Caco-2 (cell line): Measurements from ENCODE around the gene NRXN2. TPM values are rescaled to one million over a fixed set of nuclear protein-coding genes. Genes with fewer than 3 reads are reported as not detected.

Experiments
- BruUV-seq: library from RNA; stranded (reverse); fragments of 400-500 nt; replicated peaks from 2 replicates; lab custom pipeline; 2021; lab: Mats Ljungman, UMichigan
- CTCF ChIA-PET: fragments of 300-600 bp; sonication (Branson Sonifier 250); formaldehyde crosslinking; loops from one replicate; lab custom pipeline; 2022; ENCODE audit warnings: antibody characterized with exemption; lab: Charles Lee
- POLR2A ChIA-PET: fragments of 300-600 bp; sonication (Branson Sonifier 250); formaldehyde crosslinking; loops from one replicate; lab custom pipeline; 2022; ENCODE audit warnings: antibody characterized with exemption; lab: Charles Lee
- DNase-seq, 2 experiments: peaks; one replicate each; pipeline versions ENCODE4 v3.0.0 to v3.0.0-alpha.2; 2020 to 2022
- H3K27me3 ChIP-seq: replicated peaks from 2 replicates; pipeline ENCODE4 v1.6.0; 2011; ENCODE audit warnings: low read length; ENCODE audit not compliant: control insufficient read depth, insufficient read depth
- H3K36me3 ChIP-seq: 2 replicates; pipeline ENCODE4 v1.5.1; 2011; ENCODE audit warnings: low read length; ENCODE audit not compliant: control insufficient read depth, insufficient read depth
- H3K4me1 ChIP-seq: fragments of 250-450 bp; sonication (Bioruptor Pico); 2 replicates; pipeline ENCODE4 v1.5.1; 2020; ENCODE audit warnings: mild to moderate bottlenecking
- H3K4me3 ChIP-seq: 2 replicates; pipeline ENCODE4 v1.5.1; 2011; ENCODE audit warnings: low read depth, mild to moderate bottlenecking, control low read depth, low read length
- H3K9me3 ChIP-seq: fragments of 250-450 bp; sonication (Bioruptor Pico); 2 replicates; pipeline ENCODE4 v1.5.1; 2020; ENCODE audit warnings: mild to moderate bottlenecking, moderate library complexity
- H3K27ac Mint-ChIP-seq: one replicate; pipeline ENCODE4 v1.8.0; 2022; ENCODE audit warnings: mixed read lengths; ENCODE audit not compliant: unreplicated experiment
- H3K27me3 Mint-ChIP-seq: one replicate; pipeline ENCODE4 v1.8.0; 2022; ENCODE audit warnings: mixed read lengths; ENCODE audit not compliant: insufficient read depth, unreplicated experiment
- H3K36me3 Mint-ChIP-seq: one replicate; pipeline ENCODE4 v1.8.0; 2022; ENCODE audit warnings: mild to moderate bottlenecking, mixed read lengths; ENCODE audit not compliant: insufficient read depth, unreplicated experiment
- H3K4me1 Mint-ChIP-seq: one replicate; pipeline ENCODE4 v1.8.0; 2022; ENCODE audit warnings: low read depth, mixed read lengths; ENCODE audit not compliant: unreplicated experiment
- H3K4me3 Mint-ChIP-seq: one replicate; pipeline ENCODE4 v1.8.0; 2022; ENCODE audit warnings: mild to moderate bottlenecking, moderate library complexity, mixed read lengths; ENCODE audit not compliant: unreplicated experiment
- H3K9me3 Mint-ChIP-seq: one replicate; pipeline ENCODE4 v1.8.0; 2022; ENCODE audit warnings: mixed read lengths; ENCODE audit not compliant: unreplicated experiment
- intact Hi-C: fragments of 100-400 bp; cut with micrococcal nuclease; formaldehyde crosslinking; loops from one replicate; pipeline ENCODE4 v1.10.0; 2022; ENCODE audit not compliant: unreplicated experiment
- total RNA-seq: library from RNA; stranded (reverse); gene quantifications from 2 replicates; pipeline ENCODE4 v1.2.3, GENCODE V29; 2022
- TF ChIP-seq, protein P1 (sequence below), 2 experiments: fragments of 200-600 bp in 1 of 2; IDR thresholded peaks; 1 replicate in 1 of 2; 2 replicates in 1 of 2; pipeline versions ENCODE4 v1.5.1 to v1.8.0; 2011 to 2022; ENCODE audit warnings: antibody characterized with exemption in 1 of 2, control low read depth in 1 of 2, inconsistent platforms in 1 of 2, low read depth in 1 of 2, low read length in 1 of 2, mild to moderate bottlenecking in 1 of 2, moderate library complexity in 1 of 2; ENCODE audit not compliant: insufficient read depth in 1 of 2, severe bottlenecking in 1 of 2, unreplicated experiment in 1 of 2

The NRXN2 gene
- total RNA-seq, 1 experiment from 2014 or later = 7.6 TPM

- Histone ChIP-seq H3K36me3 (no peaks in the 10 kb centered on the region), H3K9me3 (no peaks in the 10 kb centered on the region), H3K4me3 (no peak overlapping the region), H3K4me1 (peaks cover under 1% of the 10 kb centered on the region; the same call in 1 of the 2 replicates), H3K27me3 (peaks cover 14% of the 10 kb centered on the region)
- no TSS peak for BruUV-seq
- intact Hi-C loops = no loop called here
- no peak for DNase-seq
- Mint-ChIP-seq H3K36me3 (no peaks in the 10 kb centered on the region), H3K9me3 (no peaks in the 10 kb centered on the region), H3K27me3 (peaks cover 36% of the 10 kb centered on the region), H3K27ac (no peak overlapping the region), H3K4me3 (no peak overlapping the region), H3K4me1 (no peaks in the 10 kb centered on the region)
- POLR2A ChIA-PET = no interaction called here
- TF ChIP-seq, protein P1, sequence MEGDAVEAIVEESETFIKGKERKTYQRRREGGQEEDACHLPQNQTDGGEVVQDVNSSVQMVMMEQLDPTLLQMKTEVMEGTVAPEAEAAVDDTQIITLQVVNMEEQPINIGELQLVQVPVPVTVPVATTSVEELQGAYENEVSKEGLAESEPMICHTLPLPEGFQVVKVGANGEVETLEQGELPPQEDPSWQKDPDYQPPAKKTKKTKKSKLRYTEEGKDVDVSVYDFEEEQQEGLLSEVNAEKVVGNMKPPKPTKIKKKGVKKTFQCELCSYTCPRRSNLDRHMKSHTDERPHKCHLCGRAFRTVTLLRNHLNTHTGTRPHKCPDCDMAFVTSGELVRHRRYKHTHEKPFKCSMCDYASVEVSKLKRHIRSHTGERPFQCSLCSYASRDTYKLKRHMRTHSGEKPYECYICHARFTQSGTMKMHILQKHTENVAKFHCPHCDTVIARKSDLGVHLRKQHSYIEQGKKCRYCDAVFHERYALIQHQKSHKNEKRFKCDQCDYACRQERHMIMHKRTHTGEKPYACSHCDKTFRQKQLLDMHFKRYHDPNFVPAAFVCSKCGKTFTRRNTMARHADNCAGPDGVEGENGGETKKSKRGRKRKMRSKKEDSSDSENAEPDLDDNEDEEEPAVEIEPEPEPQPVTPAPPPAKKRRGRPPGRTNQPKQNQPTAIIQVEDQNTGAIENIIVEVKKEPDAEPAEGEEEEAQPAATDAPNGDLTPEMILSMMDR (IDR thresholded peaks at IDR 0.05; ENCODE audit: insufficient read depth in 1 of 2, low read depth in 1 of 2, low read length in 1 of 2, severe bottlenecking in 1 of 2, unreplicated experiment in 1 of 2) = no peak
- CTCF ChIA-PET = interaction anchor here (1.6 kb wide), 1 partner anchor 30 kb away, joined by 5 read pairs; no protein-coding TSS in a partner anchor
These were observed 4.8 kb downstream of the NRXN2 start for GRCh38 chr11:64718084-64718779.

- intact Hi-C loops = no loop called here
- no peak for DNase-seq
- Mint-ChIP-seq H3K27me3 (peaks cover 33% of the 10 kb centered on the region), H3K4me3 (no peak overlapping the region), H3K9me3 (no peaks in the 10 kb centered on the region), H3K4me1 (no peaks in the 10 kb centered on the region), H3K27ac (no peak overlapping the region), H3K36me3 (no peaks in the 10 kb centered on the region)
- Histone ChIP-seq H3K4me1 (no peaks in the 10 kb centered on the region), H3K27me3 (peaks cover 14% of the 10 kb centered on the region), H3K36me3 (no peaks in the 10 kb centered on the region), H3K9me3 (no peaks in the 10 kb centered on the region), H3K4me3 (no peak overlapping the region)
- TF ChIP-seq, protein P1 (IDR thresholded peaks at IDR 0.05; ENCODE audit: insufficient read depth in 1 of 2, low read depth in 1 of 2, low read length in 1 of 2, severe bottlenecking in 1 of 2, unreplicated experiment in 1 of 2) = no peak
- no TSS peak for BruUV-seq
- ChIA-PET POLR2A (no interaction called here), CTCF (interaction anchor here (0.7 kb wide), 1 partner anchor 134 kb away, joined by 4 read pairs; no protein-coding TSS in a partner anchor)
These were observed 5.8 kb downstream of the NRXN2 start for GRCh38 chr11:64717268-64717578.

DNA sequence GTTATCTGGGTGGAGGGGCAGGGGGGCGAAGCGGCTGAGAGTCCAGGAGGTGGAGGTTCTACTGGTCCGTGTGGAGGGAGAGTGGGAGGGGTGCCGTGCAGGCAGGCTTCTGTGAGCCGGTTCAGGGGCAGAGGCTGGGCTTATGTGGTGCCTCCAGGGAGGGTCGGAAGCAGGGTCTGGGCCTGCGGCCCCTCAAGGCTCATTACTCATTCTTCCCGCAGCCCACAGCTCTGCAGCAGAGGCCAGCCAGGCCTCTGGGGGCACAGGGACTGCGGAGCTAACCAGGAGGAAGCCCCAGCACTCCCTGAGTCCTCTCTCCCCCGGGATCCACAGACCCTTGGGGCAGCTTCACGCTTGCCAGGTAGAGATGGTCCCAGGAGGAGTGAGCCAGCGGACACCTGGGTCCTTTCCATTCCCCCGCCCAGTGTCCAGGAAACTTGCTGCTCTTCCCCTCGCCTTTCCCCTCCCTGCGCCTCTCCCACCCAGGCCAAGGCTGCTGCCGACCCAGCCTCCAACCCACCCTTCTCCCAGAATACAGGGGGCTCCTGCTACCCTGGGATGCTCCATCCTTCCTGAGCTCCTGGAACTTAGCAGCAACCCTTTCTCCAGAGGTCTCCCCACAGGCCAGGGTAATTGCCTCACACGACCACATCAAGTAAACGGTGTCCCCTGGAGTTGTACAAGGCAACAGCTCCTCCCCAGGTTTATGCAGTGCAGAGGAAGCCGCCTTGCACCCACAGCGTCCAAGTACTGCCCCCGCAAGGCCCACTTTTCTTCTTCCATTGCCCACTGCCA lies 6.3 kb downstream of the NRXN2 start:
- CTCF ChIA-PET = interaction anchor here (0.7 to 1.1 kb wide), 2 partner anchors 27 to 134 kb away, joined by 3 to 4 read pairs; partner anchors contain the start of gene RASGRP2
- POLR2A ChIA-PET = no interaction called here
- H3K4me3 ChIP-seq = no peak overlapping the region
- H3K4me1 Mint-ChIP-seq = no peaks in the 10 kb centered on the region
- H3K27me3 Mint-ChIP-seq = peaks cover 31% of the 10 kb centered on the region
- H3K9me3 ChIP-seq = no peaks in the 10 kb centered on the region
- H3K27ac Mint-ChIP-seq = no peak overlapping the region
- TF ChIP-seq, protein P1 (IDR thresholded peaks at IDR 0.05; ENCODE audit: insufficient read depth in 1 of 2, low read depth in 1 of 2, low read length in 1 of 2, severe bottlenecking in 1 of 2, unreplicated experiment in 1 of 2) = no peak
- no peaks in the 10 kb centered on the region for H3K36me3 Mint-ChIP-seq
- no peak overlapping the region for H3K4me3 Mint-ChIP-seq
- H3K27me3 ChIP-seq = peaks cover 11% of the 10 kb centered on the region
- no peaks in the 10 kb centered on the region for H3K4me1 ChIP-seq
- no peak for DNase-seq
- BruUV-seq = no TSS peak
- intact Hi-C loops = no loop called here
- no peaks in the 10 kb centered on the region for H3K9me3 Mint-ChIP-seq
- H3K36me3 ChIP-seq = no peaks in the 10 kb centered on the region
